Fibroblast of mammary gland (primary cell): ENCODE data around the gene OPCML.

Experiments used
- DNase-seq: peaks from one replicate; pipeline ENCODE4 v3.0.0-alpha.2; 2010; ENCODE audit warnings: low read depth
- H3K4me3 ChIP-seq: 2 replicates; pipeline ENCODE4 v1.5.1; 2011; ENCODE audit warnings: low read depth, mild to moderate bottlenecking, low read length, moderate library complexity; ENCODE audit not compliant: control insufficient read depth
- CTCF ChIP-seq: conservative IDR thresholded peaks from 2 replicates; pipeline ENCODE4 v1.5.1; 2011; ENCODE audit warnings: low read depth, low read length, inconsistent platforms; ENCODE audit not compliant: control insufficient read depth, insufficient read depth

Gene OPCML

GRCh38 chr11:132817387-132817786 is 714.9 kb downstream of the OPCML start:
- no peak overlapping the region for H3K4me3 ChIP-seq
- TF ChIP-seq CTCF, result no peak
- DNase-seq, result no peak

- TF ChIP-seq CTCF, result no peak
- DNase-seq, result no peak
Measured at GRCh38 chr11:132814410-132814809, 717.9 kb downstream of the OPCML start.

GRCh38 chr11:132811649-132812048 is 720.7 kb downstream of the OPCML start:
- TF ChIP-seq CTCF, result no peak
- H3K4me3 ChIP-seq, result no peak overlapping the region
- no peak for DNase-seq

More at GRCh38 chr11:132814410-132814809, 717.9 kb downstream of the OPCML start:
- no peak overlapping the region for H3K4me3 ChIP-seq

- DNase-seq, result no peak
- no peak overlapping the region for H3K4me3 ChIP-seq
- no peak for TF ChIP-seq CTCF
Measured at GRCh38 chr11:132809070-132809469, 723.2 kb downstream of the OPCML start.

- H3K4me3 ChIP-seq, result no peak overlapping the region
- TF ChIP-seq CTCF, result no peak
- DNase-seq, result no peak
Measured at GRCh38 chr11:132804258-132804657, 728.0 kb downstream of the OPCML start.

GRCh38 chr11:132803436-132803835 is 728.9 kb downstream of the OPCML start:
- DNase-seq, result no peak
- TF ChIP-seq CTCF, result no peak
- H3K4me3 ChIP-seq, result no peak overlapping the region

- TF ChIP-seq CTCF, result no peak
- no peak overlapping the region for H3K4me3 ChIP-seq
- no peak for DNase-seq
Measured at GRCh38 chr11:132802947-132803346, 729.4 kb downstream of the OPCML start.
